Endothelial cell of umbilical vein (primary cell): ENCODE measurements around the gene TRNP1. TPM values are rescaled to one million over a fixed set of nuclear protein-coding genes. Genes with fewer than 3 reads are reported as not detected.

Experiments used
- BruUV-seq: library from RNA; stranded (reverse); fragments of 400-500 nt; replicated peaks from 2 replicates; lab custom pipeline; 2021; lab: Mats Ljungman, UMichigan
- CTCF ChIA-PET: fragments of 300-600, 350-600 bp; sonication (Branson Sonifier 250); formaldehyde crosslinking; loops from one replicate; lab custom pipeline; 2021; ENCODE audit warnings: antibody characterized with exemption, inconsistent platforms; lab: Charles Lee
- POLR2A ChIA-PET: fragments of 300-600, 350-600 bp; sonication (Branson Sonifier 250); formaldehyde crosslinking; loops from one replicate; lab custom pipeline; 2021; ENCODE audit warnings: antibody characterized with exemption, inconsistent platforms; lab: Charles Lee
- DNase-seq: peaks from one replicate; pipeline ENCODE4 v3.0.0-alpha.2; 2011; ENCODE audit warnings: low read depth, low spot score
- FAIRE-seq: peaks from 2 replicates; lab custom pipeline; 2011; peaks lifted over from hg19 to GRCh38; lab: Jason Lieb, UNC
- H2AFZ ChIP-seq: 2 replicates; pipeline ENCODE4 v1.6.0; 2012; ENCODE audit warnings: low read depth, low read length, control low read depth, inconsistent platforms
- H3K27ac ChIP-seq: 2 replicates; pipeline ENCODE4 v1.5.1; 2011; ENCODE audit warnings: low read depth, mild to moderate bottlenecking, control low read depth, low read length, moderate library complexity; ENCODE audit not compliant: insufficient read depth
- H3K27me3 ChIP-seq, 2 experiments: 2 replicates each; pipeline versions ENCODE4 v1.6.0 to v1.6.1; 2011; ENCODE audit warnings: low read length in 2 of 2, mixed read lengths in 1 of 2; ENCODE audit not compliant: control insufficient read depth in 2 of 2, insufficient read depth in 2 of 2
- H3K36me3 ChIP-seq, 2 experiments: 2 replicates in 1 of 2; 3 replicates in 1 of 2; pipeline ENCODE4 v1.5.1; 2011; ENCODE audit warnings: low read length in 2 of 2, mild to moderate bottlenecking in 1 of 2, moderate library complexity in 1 of 2; ENCODE audit not compliant: control insufficient read depth in 2 of 2, insufficient read depth in 2 of 2; ENCODE audit errors: extremely low read depth in 1 of 2
- H3K4me1 ChIP-seq: 3 replicates; pipeline ENCODE4 v1.5.1; 2011; ENCODE audit warnings: mild to moderate bottlenecking, low read length; ENCODE audit not compliant: control insufficient read depth, insufficient read depth; ENCODE audit errors: extremely low read depth
- H3K4me2 ChIP-seq: 2 replicates; pipeline ENCODE4 v1.6.1; 2011; ENCODE audit warnings: low read length, control low read depth, mixed read lengths; ENCODE audit not compliant: insufficient read depth
- H3K4me3 ChIP-seq, 3 experiments: fragments of 200-600 bp in 1 of 3; sonication (generic), shearing (Covaris generic) in 1 of 3; replicated peaks in 1 of 3; 2 replicates each; pipeline ENCODE4 v1.5.1; 2011 to 2016; ENCODE audit warnings: control low read depth in 3 of 3, low read length in 3 of 3, mild to moderate bottlenecking in 2 of 3, inconsistent platforms in 1 of 3, low read depth in 1 of 3, moderate library complexity in 1 of 3; ENCODE audit not compliant: insufficient read depth in 1 of 3
- H3K79me2 ChIP-seq: 2 replicates; pipeline ENCODE4 v1.6.0; 2012; ENCODE audit warnings: low read length, inconsistent platforms; ENCODE audit not compliant: control insufficient read depth, insufficient read depth
- H3K9ac ChIP-seq: replicated peaks from 2 replicates; pipeline ENCODE3; 2011; ENCODE audit warnings: low read length, control low read depth; ENCODE audit not compliant: insufficient read depth; ENCODE audit errors: extremely low read depth
- H3K9me1 ChIP-seq: replicated peaks from 3 replicates; pipeline ENCODE4 v1.6.0; 2011; ENCODE audit warnings: mild to moderate bottlenecking, low read length; ENCODE audit not compliant: control insufficient read depth, insufficient read depth; ENCODE audit errors: extremely low read depth
- H3K9me3 ChIP-seq: replicated peaks from 2 replicates; pipeline ENCODE4 v1.5.1; 2012; ENCODE audit warnings: low read length, inconsistent platforms; ENCODE audit not compliant: control insufficient read depth, insufficient read depth
- H4K20me1 ChIP-seq: replicated peaks from 2 replicates; pipeline ENCODE3; 2011; ENCODE audit warnings: mild to moderate bottlenecking, low read length; ENCODE audit not compliant: control insufficient read depth, insufficient read depth; ENCODE audit errors: extremely low read depth
- EZH2 ChIP-seq: IDR thresholded peaks from 2 replicates; pipeline ENCODE4 v1.6.1; 2012; ENCODE audit warnings: borderline replicate concordance, low read depth, mild to moderate bottlenecking, moderate library complexity, low read length, inconsistent platforms; ENCODE audit not compliant: severe bottlenecking
- FOS ChIP-seq: IDR thresholded peaks from 2 replicates; pipeline ENCODE4 v1.6.1; 2011; ENCODE audit warnings: mild to moderate bottlenecking, low read length, moderate library complexity, borderline replicate concordance; ENCODE audit not compliant: insufficient read depth
- GATA2 ChIP-seq: IDR thresholded peaks from 2 replicates; pipeline ENCODE4 v1.7.0; 2011; ENCODE audit warnings: low read depth, mild to moderate bottlenecking, moderate library complexity, mixed read lengths, low read length; ENCODE audit not compliant: insufficient read length, insufficient read depth
- JUN ChIP-seq: IDR thresholded peaks from 2 replicates; pipeline ENCODE4 v1.6.1; 2011; ENCODE audit warnings: borderline replicate concordance, low read depth; ENCODE audit not compliant: insufficient read length, insufficient read depth
- MYC ChIP-seq: IDR thresholded peaks from one replicate; pipeline ENCODE4 v1.6.1; 2011; ENCODE audit warnings: mild to moderate bottlenecking, low read depth, low read length
- POLR2A ChIP-seq: IDR thresholded peaks from 2 replicates; pipeline ENCODE4 v1.6.1; 2012; ENCODE audit warnings: low read depth, mild to moderate bottlenecking, control low read depth, low read length
- POLR2AphosphoS5 ChIP-seq: IDR thresholded peaks from 2 replicates; pipeline ENCODE4 v1.6.1; 2012; ENCODE audit warnings: low read depth, mild to moderate bottlenecking, control low read depth, low read length, moderate library complexity; ENCODE audit not compliant: insufficient read depth
- dilution Hi-C: fragments of 300-500 bp; cut with MboI; formaldehyde crosslinking; loops from one replicate; pipeline ENCODE4 v1.15.0; 2019; ENCODE audit warnings: low sequenced_read_pairs; ENCODE audit not compliant: extremely low pct_ligation_motif_present
- intact Hi-C: fragments of 100-400 bp; cut with micrococcal nuclease; formaldehyde crosslinking; loops from one replicate; pipeline ENCODE4 v1.10.0; 2022
- polyA plus RNA-seq, 4 experiments: library from polyadenylated mRNA; depleted of rRNA in 3 of 4; stranded (reverse) in 3 of 4; unstranded in 1 of 4; fragments of >200 nt; gene quantifications; 2 replicates each; pipeline versions ENCODE4 v1.2.1 to v1.2.3, GENCODE V29; 2011 to 2012; ENCODE audit warnings: missing spikeins in 1 of 4
- total RNA-seq: library from RNA; stranded (reverse); gene quantifications from 2 replicates; pipeline ENCODE4 v1.2.3, GENCODE V29; 2021
- TF ChIP-seq, protein P1 (sequence below), 2 donors: IDR thresholded peaks; 1 replicate in 1 of 2; 2 replicates in 1 of 2; pipeline ENCODE4 v1.5.1; 2011; ENCODE audit warnings: low read length in 2 of 2, mild to moderate bottlenecking in 2 of 2, moderate library complexity in 2 of 2, control low read depth in 1 of 2, inconsistent platforms in 1 of 2, low read depth in 1 of 2; ENCODE audit not compliant: insufficient read depth in 1 of 2; ENCODE audit errors: extremely low read depth in 1 of 2
- TF ChIP-seq, protein P2 (sequence below): IDR thresholded peaks from 2 replicates; pipeline ENCODE4 v1.6.1; 2011; ENCODE audit not compliant: insufficient read depth, insufficient read length

TRNP1 gene
- total and polyA plus RNA-seq, 2 donors (not counting 3 experiments of a cell fraction or from before 2014, with no cell fraction given), result 5.9 to 20.5 TPM

DNA sequence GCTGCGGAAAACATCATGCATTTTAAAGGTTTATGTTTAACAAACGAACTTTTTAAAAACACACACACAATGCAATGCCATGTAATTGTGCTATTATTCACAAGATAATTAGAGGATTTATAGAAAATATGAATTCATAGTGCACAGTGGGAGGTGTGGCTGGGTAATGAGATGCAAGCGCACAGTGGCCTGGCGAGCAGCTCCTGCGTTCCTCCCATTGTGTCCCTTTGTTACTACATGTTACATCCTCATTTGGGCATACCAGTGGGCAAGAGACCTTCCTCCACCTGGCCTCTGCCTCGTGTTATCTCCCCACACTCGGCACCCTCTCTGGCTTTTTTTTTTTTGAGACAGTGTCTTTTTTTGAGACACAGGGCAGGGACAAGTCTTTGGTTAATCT lies 49.2 kb downstream of the TRNP1 start:
- BruUV-seq, result no TSS peak
- intact Hi-C loops, result loop anchor here (5.0 kb wide), 1 partner anchor 350 kb away; the partner anchor contains the start of gene GPR3
- Histone ChIP-seq H3K4me2 (no peak overlapping the region), H2AFZ (no peak overlapping the region), H3K4me1 (peaks cover 5% of the 10 kb centered on the region), H3K27me3 (no peaks in the 10 kb centered on the region), H4K20me1 (no peaks in the 10 kb centered on the region), H3K36me3 (no peaks in the 10 kb centered on the region), H3K9ac (no peak overlapping the region), H3K4me3 (no peak overlapping the region), H3K79me2 (no peaks in the 10 kb centered on the region), H3K27ac (no peak overlapping the region), H3K9me1 (no peaks in the 10 kb centered on the region), H3K9me3 (no peaks in the 10 kb centered on the region)
- ChIA-PET POLR2A (no interaction called here), CTCF (interaction anchor here (2.2 to 7.1 kb wide), 5 partner anchors 9 to 74 kb away, joined by 50 to 582 read pairs (median 53); partner anchors contain the start of gene TRNP1)
- no peak for TF ChIP-seq MYC
- no peak for TF ChIP-seq FOS
- no peak for TF ChIP-seq GATA2
- TF ChIP-seq, protein P1, sequence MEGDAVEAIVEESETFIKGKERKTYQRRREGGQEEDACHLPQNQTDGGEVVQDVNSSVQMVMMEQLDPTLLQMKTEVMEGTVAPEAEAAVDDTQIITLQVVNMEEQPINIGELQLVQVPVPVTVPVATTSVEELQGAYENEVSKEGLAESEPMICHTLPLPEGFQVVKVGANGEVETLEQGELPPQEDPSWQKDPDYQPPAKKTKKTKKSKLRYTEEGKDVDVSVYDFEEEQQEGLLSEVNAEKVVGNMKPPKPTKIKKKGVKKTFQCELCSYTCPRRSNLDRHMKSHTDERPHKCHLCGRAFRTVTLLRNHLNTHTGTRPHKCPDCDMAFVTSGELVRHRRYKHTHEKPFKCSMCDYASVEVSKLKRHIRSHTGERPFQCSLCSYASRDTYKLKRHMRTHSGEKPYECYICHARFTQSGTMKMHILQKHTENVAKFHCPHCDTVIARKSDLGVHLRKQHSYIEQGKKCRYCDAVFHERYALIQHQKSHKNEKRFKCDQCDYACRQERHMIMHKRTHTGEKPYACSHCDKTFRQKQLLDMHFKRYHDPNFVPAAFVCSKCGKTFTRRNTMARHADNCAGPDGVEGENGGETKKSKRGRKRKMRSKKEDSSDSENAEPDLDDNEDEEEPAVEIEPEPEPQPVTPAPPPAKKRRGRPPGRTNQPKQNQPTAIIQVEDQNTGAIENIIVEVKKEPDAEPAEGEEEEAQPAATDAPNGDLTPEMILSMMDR (IDR thresholded peaks at IDR 0.05; ENCODE audit: extremely low read depth in 1 of 2, insufficient read depth in 1 of 2, low read depth in 1 of 2, low read length in 2 of 2), result no peak
- no peak for TF ChIP-seq JUN
- no peak for TF ChIP-seq POLR2A
- TF ChIP-seq POLR2AphosphoS5, result no peak
- no peak for TF ChIP-seq EZH2
- TF ChIP-seq, protein P2, sequence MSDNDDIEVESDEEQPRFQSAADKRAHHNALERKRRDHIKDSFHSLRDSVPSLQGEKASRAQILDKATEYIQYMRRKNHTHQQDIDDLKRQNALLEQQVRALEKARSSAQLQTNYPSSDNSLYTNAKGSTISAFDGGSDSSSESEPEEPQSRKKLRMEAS, result no peak
- DNase-seq (no peak), FAIRE-seq (no peak)
- dilution Hi-C loops, result loop anchor here (25.0 kb wide), 1 partner anchor 195 kb away; the partner anchor contains the start of gene WDTC1
